ENCODE results near the gene ZDHHC22. TPM values are rescaled to one million over a fixed set of nuclear protein-coding genes. Genes with fewer than 3 reads are reported as not detected.
A peak's percentile ranks its signal among the peaks of the same experiment; 100 is the strongest.

Gene ZDHHC22, protein sequence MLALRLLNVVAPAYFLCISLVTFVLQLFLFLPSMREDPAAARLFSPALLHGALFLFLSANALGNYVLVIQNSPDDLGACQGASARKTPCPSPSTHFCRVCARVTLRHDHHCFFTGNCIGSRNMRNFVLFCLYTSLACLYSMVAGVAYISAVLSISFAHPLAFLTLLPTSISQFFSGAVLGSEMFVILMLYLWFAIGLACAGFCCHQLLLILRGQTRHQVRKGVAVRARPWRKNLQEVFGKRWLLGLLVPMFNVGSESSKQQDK
- 0.13 and 0.14 TPM in 2 replicates for total RNA-seq
- long read RNA-seq: 0 reads

GRCh38 chr14:77141214-77142004 lies at the start of gene ZDHHC22:
Gene ZDHHC22, minus strand, starts transcription at chr14:77141791. Its CDS starts 2,053 bp downstream, at chr14:77139738.
- H3K27ac Mint-ChIP-seq: peak within 1 kb of the TSS; percentile 31

DNA sequence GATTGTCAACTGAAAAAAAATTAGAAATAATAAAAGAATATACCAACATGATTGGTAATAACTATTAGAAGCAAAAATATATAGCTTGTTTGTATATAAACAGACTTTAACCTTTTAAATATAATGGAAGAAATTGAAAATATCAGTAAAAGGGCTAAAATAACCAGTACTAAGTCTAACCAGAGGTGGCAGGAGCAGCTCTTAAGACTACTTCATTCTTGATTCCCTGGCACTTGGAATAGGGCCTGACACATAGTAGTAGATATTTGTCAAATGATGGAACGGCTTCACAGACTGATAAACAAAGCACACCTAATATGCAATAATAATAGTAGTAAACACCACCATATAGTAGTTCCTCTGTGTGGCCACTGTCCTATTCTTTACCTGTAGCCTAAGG lies 49.4 kb upstream of the ZDHHC22 start:
- H3K4me3 Mint-ChIP-seq (ENCODE audit: low read depth): no peak overlapping the region
- H3K27me3 Mint-ChIP-seq: peaks cover 19% of the 10 kb centered on the region
- H3K9me3 Mint-ChIP-seq (ENCODE audit: low read depth): no peaks in the 10 kb centered on the region
- no peaks in the 10 kb centered on the region for H3K4me1 Mint-ChIP-seq (ENCODE audit: low read depth)
- H3K36me3 Mint-ChIP-seq (ENCODE audit: insufficient read depth): no peaks in the 10 kb centered on the region
- no peak for TF ChIP-seq CTCF (IDR thresholded peaks at IDR 0.05; ENCODE audit: unreplicated experiment)
- no peak for DNase-seq (ENCODE audit: low spot score, unreplicated experiment)
- H3K27ac Mint-ChIP-seq: no peak overlapping the region

More at GRCh38 chr14:77141214-77142004, at the start of gene ZDHHC22:
- peak; percentile 64 for DNase-seq (ENCODE audit: low spot score, unreplicated experiment)
- peak; percentile 70 for TF ChIP-seq CTCF (IDR thresholded peaks at IDR 0.05; ENCODE audit: unreplicated experiment)
- H3K9me3 Mint-ChIP-seq (ENCODE audit: low read depth): no peaks in the 10 kb centered on the region
- peak within 1 kb of the TSS; percentile 66 for H3K4me3 Mint-ChIP-seq (ENCODE audit: low read depth)
- no peaks in the 10 kb centered on the region for H3K36me3 Mint-ChIP-seq (ENCODE audit: insufficient read depth)
- H3K27me3 Mint-ChIP-seq: peaks cover 89% of the 10 kb centered on the region
- peaks cover 13% of the 10 kb centered on the region for H3K4me1 Mint-ChIP-seq (ENCODE audit: low read depth)

DNA sequence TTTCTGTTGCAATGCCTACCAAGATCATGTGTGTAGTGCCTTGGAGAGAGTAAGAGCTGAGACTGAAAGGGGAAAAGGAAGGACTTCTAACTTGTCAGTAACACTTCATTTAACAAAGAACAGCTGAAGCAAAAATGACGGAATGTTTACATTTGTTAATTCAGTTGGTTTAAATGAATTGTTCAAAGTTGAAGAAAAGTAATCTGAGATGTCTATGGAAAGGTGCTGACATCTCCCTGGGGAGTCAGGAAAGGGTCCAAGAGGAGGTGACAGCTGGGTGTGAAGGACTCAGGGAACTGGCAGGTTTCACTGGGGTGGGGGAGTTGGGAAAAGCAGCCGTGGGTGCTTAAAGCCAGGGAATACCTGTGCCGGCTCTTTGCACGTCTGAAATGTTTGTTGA lies 47.9 kb upstream of the ZDHHC22 start:
- Mint-ChIP-seq H3K9me3 (ENCODE audit: low read depth) (no peaks in the 10 kb centered on the region), H3K27me3 (peaks cover 26% of the 10 kb centered on the region), H3K4me1 (ENCODE audit: low read depth) (no peaks in the 10 kb centered on the region), H3K27ac (no peak overlapping the region), H3K4me3 (ENCODE audit: low read depth) (no peak overlapping the region), H3K36me3 (ENCODE audit: insufficient read depth) (no peaks in the 10 kb centered on the region)
- no peak for DNase-seq (ENCODE audit: low spot score, unreplicated experiment)
- no peak for TF ChIP-seq CTCF (IDR thresholded peaks at IDR 0.05; ENCODE audit: unreplicated experiment)

GRCh38 chr14:77187649-77188012 lies 46.0 kb upstream of the ZDHHC22 start:
- Mint-ChIP-seq H3K36me3 (ENCODE audit: insufficient read depth) (no peaks in the 10 kb centered on the region), H3K27ac (no peak overlapping the region), H3K4me3 (ENCODE audit: low read depth) (no peak overlapping the region), H3K4me1 (ENCODE audit: low read depth) (no peaks in the 10 kb centered on the region), H3K9me3 (ENCODE audit: low read depth) (no peaks in the 10 kb centered on the region), H3K27me3 (peaks cover 41% of the 10 kb centered on the region)
- no peak for DNase-seq (ENCODE audit: low spot score, unreplicated experiment)
- no peak for TF ChIP-seq CTCF (IDR thresholded peaks at IDR 0.05; ENCODE audit: unreplicated experiment)

GRCh38 chr14:77186911-77187648 lies 45.5 kb upstream of the ZDHHC22 start:
- TF ChIP-seq CTCF (IDR thresholded peaks at IDR 0.05; ENCODE audit: unreplicated experiment): no peak
- H3K36me3 Mint-ChIP-seq (ENCODE audit: insufficient read depth): no peaks in the 10 kb centered on the region
- H3K27ac Mint-ChIP-seq: no peak overlapping the region
- H3K27me3 Mint-ChIP-seq: peaks cover 45% of the 10 kb centered on the region
- H3K9me3 Mint-ChIP-seq (ENCODE audit: low read depth): no peaks in the 10 kb centered on the region
- no peak overlapping the region for H3K4me3 Mint-ChIP-seq (ENCODE audit: low read depth)
- H3K4me1 Mint-ChIP-seq (ENCODE audit: low read depth): no peaks in the 10 kb centered on the region
- DNase-seq (ENCODE audit: low spot score, unreplicated experiment): no peak
